GM20431 (cell line): Measurements from ENCODE around the gene IFNL1.
"Not testable (repeated sequence)": the region's sequence is repeated elsewhere in the genome, so short reads cannot be mapped to it uniquely, and the experiment has no call there.

Experiments
- in situ Hi-C: fragments of 300-500 bp; cut with MseI, MboI; formaldehyde crosslinking; loops from one replicate; pipeline ENCODE4 v1.15.0; 2020; ENCODE audit warnings: low sequenced_read_pairs; ENCODE audit not compliant: unreplicated experiment

The IFNL1 gene

GRCh38 chr19:39269369-39269768 is 26.8 kb upstream of the IFNL1 start:
- in situ Hi-C loops = not testable (repeated sequence)

- in situ Hi-C loops = no loop called here
These were observed 26.0 kb upstream of the IFNL1 start for GRCh38 chr19:39270036-39270871.

- in situ Hi-C loops = not testable (repeated sequence)
These were observed 22.3 kb upstream of the IFNL1 start for GRCh38 chr19:39273859-39274258.

GRCh38 chr19:39275578-39275977 is 20.6 kb upstream of the IFNL1 start:
- in situ Hi-C loops = no loop called here

GRCh38 chr19:39276740-39277139 is 19.5 kb upstream of the IFNL1 start:
- in situ Hi-C loops = no loop called here

GRCh38 chr19:39277598-39277997 is 18.6 kb upstream of the IFNL1 start:
- in situ Hi-C loops = no loop called here

GRCh38 chr19:39282021-39282420 is 14.2 kb upstream of the IFNL1 start:
- in situ Hi-C loops = no loop called here

- in situ Hi-C loops = no loop called here
These were observed 12.2 kb upstream of the IFNL1 start for GRCh38 chr19:39284032-39284431.

- in situ Hi-C loops = no loop called here
These were observed 2.8 kb upstream of the IFNL1 start for GRCh38 chr19:39293394-39293793.

GRCh38 chr19:39296906-39297305 is 699 bp downstream of the IFNL1 start:
- in situ Hi-C loops = no loop called here

GRCh38 chr19:39297931-39298634 is 1.9 kb downstream of the IFNL1 start:
- in situ Hi-C loops = no loop called here

- in situ Hi-C loops = no loop called here
These were observed 3.2 kb downstream of the IFNL1 start for GRCh38 chr19:39299404-39299803.

GRCh38 chr19:39299832-39300231 is 3.6 kb downstream of the IFNL1 start:
- in situ Hi-C loops = no loop called here

GRCh38 chr19:39301021-39301420 is 4.8 kb downstream of the IFNL1 start:
- in situ Hi-C loops = no loop called here

- in situ Hi-C loops = no loop called here
These were observed 5.4 kb downstream of the IFNL1 start for GRCh38 chr19:39301562-39301961.

GRCh38 chr19:39303373-39304184 is 7.4 kb downstream of the IFNL1 start:
- in situ Hi-C loops = no loop called here

GRCh38 chr19:39304185-39304513 is 7.9 kb downstream of the IFNL1 start:
- in situ Hi-C loops = no loop called here

- in situ Hi-C loops = no loop called here
These were observed 8.7 kb downstream of the IFNL1 start for GRCh38 chr19:39304701-39305571.

- in situ Hi-C loops = no loop called here
These were observed 9.9 kb downstream of the IFNL1 start for GRCh38 chr19:39306075-39306474.
